Lower lobe of right lung (tissue), 2 donors: ENCODE results near the gene NAT8L. TPM values are rescaled to one million over a fixed set of nuclear protein-coding genes. Genes with fewer than 3 reads are reported as not detected.

Source experiments
- ATAC-seq, 2 donors: fragments of 200-7000 bp; cut with Tn5 transposase; one replicate each; pipeline ENCODE4 v1.9.1; 2020 to 2022; ENCODE audit warnings: mild to moderate bottlenecking in 2 of 2, moderate library complexity in 2 of 2
- DNase-seq: peaks from one replicate; pipeline ENCODE4 v3.0.0-alpha.2; 2020
- H3K27ac ChIP-seq: fragments of 200-600 bp; one replicate; pipeline ENCODE4 v1.8.0; 2022
- H3K27me3 ChIP-seq: fragments of 200-600 bp; one replicate; pipeline ENCODE4 v1.8.0; 2022; ENCODE audit warnings: low read depth
- H3K36me3 ChIP-seq: fragments of 200-600 bp; one replicate; pipeline ENCODE4 v1.8.0; 2022; ENCODE audit warnings: mild to moderate bottlenecking
- H3K4me1 ChIP-seq: fragments of 200-600 bp; one replicate; pipeline ENCODE4 v1.8.0; 2022
- H3K4me3 ChIP-seq: fragments of 200-600 bp; one replicate; pipeline ENCODE4 v1.8.0; 2022; ENCODE audit warnings: mild to moderate bottlenecking
- H3K9me3 ChIP-seq: fragments of 200-600 bp; one replicate; pipeline ENCODE4 v1.8.0; 2022
- CTCF ChIP-seq: fragments of 200-600 bp; IDR thresholded peaks from one replicate; pipeline ENCODE4 v1.8.0; 2022; ENCODE audit warnings: antibody characterized with exemption, mild to moderate bottlenecking
- intact Hi-C: fragments of 100-400 bp; cut with DNase I; formaldehyde crosslinking; loops from one replicate; pipeline ENCODE4 v1.11.0; 2022
- total RNA-seq: library from RNA; stranded (reverse); fragmentation: NEBNext Ultra II Directional; extraction: Animal tissue kit (Norgen Biotek cat#: 25700); gene quantifications from one replicate; pipeline ENCODE4 v1.2.1, GENCODE V29; 2021
- donor health status: DM: no; HTN: yes; CAD: no; lungs with severe emphysema.

Gene NAT8L
- total RNA-seq, 1 donor from 2014 or later: 0.24 TPM

GRCh38 chr4:2075987-2076907 lies 17.1 kb downstream of the NAT8L start:
- intact Hi-C loops: no loop called here
- H3K4me1 ChIP-seq: no peaks in the 10 kb centered on the region
- H3K4me3 ChIP-seq: no peak overlapping the region
- TF ChIP-seq CTCF: no peak
- ATAC-seq: no peak
- H3K9me3 ChIP-seq: no peaks in the 10 kb centered on the region
- H3K27ac ChIP-seq: no peak overlapping the region
- peaks cover 2% of the 10 kb centered on the region for H3K27me3 ChIP-seq
- no peak for DNase-seq
- H3K36me3 ChIP-seq: no peaks in the 10 kb centered on the region

GRCh38 chr4:2076908-2077536 lies 17.9 kb downstream of the NAT8L start:
- no peak for TF ChIP-seq CTCF
- Histone ChIP-seq H3K9me3 (no peaks in the 10 kb centered on the region), H3K36me3 (no peaks in the 10 kb centered on the region), H3K4me3 (no peak overlapping the region), H3K27me3 (no peaks in the 10 kb centered on the region), H3K27ac (no peak overlapping the region), H3K4me1 (no peaks in the 10 kb centered on the region)
- no peak for DNase-seq
- no peak for ATAC-seq
- intact Hi-C loops: no loop called here

- Histone ChIP-seq H3K36me3 (no peaks in the 10 kb centered on the region), H3K27ac (no peak overlapping the region), H3K4me1 (no peaks in the 10 kb centered on the region), H3K4me3 (no peak overlapping the region), H3K9me3 (no peaks in the 10 kb centered on the region), H3K27me3 (no peaks in the 10 kb centered on the region)
- intact Hi-C loops: no loop called here
- TF ChIP-seq CTCF: no peak
- DNase-seq (no peak), ATAC-seq (no peak)
Measured at GRCh38 chr4:2077537-2078460, 18.7 kb downstream of the NAT8L start.

GRCh38 chr4:2078584-2078983 lies 19.5 kb downstream of the NAT8L start:
- no peak for TF ChIP-seq CTCF
- intact Hi-C loops: no loop called here
- H3K27ac ChIP-seq: no peak overlapping the region
- H3K36me3 ChIP-seq: no peaks in the 10 kb centered on the region
- H3K27me3 ChIP-seq: no peaks in the 10 kb centered on the region
- no peaks in the 10 kb centered on the region for H3K4me1 ChIP-seq
- H3K4me3 ChIP-seq: no peak overlapping the region
- ATAC-seq: no peak
- DNase-seq: no peak
- H3K9me3 ChIP-seq: no peaks in the 10 kb centered on the region

GRCh38 chr4:2079006-2079405 lies 19.9 kb downstream of the NAT8L start:
- Histone ChIP-seq H3K4me1 (no peaks in the 10 kb centered on the region), H3K4me3 (no peak overlapping the region), H3K36me3 (no peaks in the 10 kb centered on the region), H3K27ac (no peak overlapping the region), H3K9me3 (no peaks in the 10 kb centered on the region), H3K27me3 (no peaks in the 10 kb centered on the region)
- intact Hi-C loops: no loop called here
- DNase-seq: no peak
- no peak for ATAC-seq
- no peak for TF ChIP-seq CTCF
